Kidney epithelial cell (primary cell): ENCODE measurements around the gene BHMT. TPM values are rescaled to one million over a fixed set of nuclear protein-coding genes. Genes with fewer than 3 reads are reported as not detected.

Experiments
- DNase-seq: peaks from one replicate; pipeline ENCODE4 v3.0.0-alpha.2; 2010; ENCODE audit warnings: low read depth
- H3K27me3 ChIP-seq: 2 replicates; pipeline ENCODE4 v1.6.0; 2011; ENCODE audit warnings: low read length; ENCODE audit not compliant: control insufficient read depth, insufficient read depth
- H3K36me3 ChIP-seq: 2 replicates; pipeline ENCODE4 v1.5.1; 2011; ENCODE audit warnings: low read length; ENCODE audit not compliant: control insufficient read depth, insufficient read depth
- H3K4me3 ChIP-seq: 2 replicates; pipeline ENCODE4 v1.5.1; 2011; ENCODE audit warnings: low read depth, mild to moderate bottlenecking, control low read depth, low read length
- total RNA-seq: library from RNA; depleted of rRNA; stranded (reverse); fragments of >200 nt; gene quantifications from 2 replicates; pipeline ENCODE4 v1.2.3, GENCODE V29; 2015
- TF ChIP-seq, protein P1 (sequence below): IDR thresholded peaks from 2 replicates; pipeline ENCODE4 v1.5.1; 2011; ENCODE audit warnings: mild to moderate bottlenecking, moderate library complexity, low read length, control low read depth, inconsistent platforms; ENCODE audit not compliant: insufficient read depth, poor library complexity, severe bottlenecking

The BHMT gene
- total RNA-seq, 1 donor from 2014 or later = 0.88 TPM

GRCh38 chr5:79120221-79120620 lies 8.6 kb downstream of the BHMT start:
- DNase-seq = peak; percentile 28
- TF ChIP-seq, protein P1, sequence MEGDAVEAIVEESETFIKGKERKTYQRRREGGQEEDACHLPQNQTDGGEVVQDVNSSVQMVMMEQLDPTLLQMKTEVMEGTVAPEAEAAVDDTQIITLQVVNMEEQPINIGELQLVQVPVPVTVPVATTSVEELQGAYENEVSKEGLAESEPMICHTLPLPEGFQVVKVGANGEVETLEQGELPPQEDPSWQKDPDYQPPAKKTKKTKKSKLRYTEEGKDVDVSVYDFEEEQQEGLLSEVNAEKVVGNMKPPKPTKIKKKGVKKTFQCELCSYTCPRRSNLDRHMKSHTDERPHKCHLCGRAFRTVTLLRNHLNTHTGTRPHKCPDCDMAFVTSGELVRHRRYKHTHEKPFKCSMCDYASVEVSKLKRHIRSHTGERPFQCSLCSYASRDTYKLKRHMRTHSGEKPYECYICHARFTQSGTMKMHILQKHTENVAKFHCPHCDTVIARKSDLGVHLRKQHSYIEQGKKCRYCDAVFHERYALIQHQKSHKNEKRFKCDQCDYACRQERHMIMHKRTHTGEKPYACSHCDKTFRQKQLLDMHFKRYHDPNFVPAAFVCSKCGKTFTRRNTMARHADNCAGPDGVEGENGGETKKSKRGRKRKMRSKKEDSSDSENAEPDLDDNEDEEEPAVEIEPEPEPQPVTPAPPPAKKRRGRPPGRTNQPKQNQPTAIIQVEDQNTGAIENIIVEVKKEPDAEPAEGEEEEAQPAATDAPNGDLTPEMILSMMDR = no peak
- Histone ChIP-seq H3K27me3 (no peaks in the 10 kb centered on the region), H3K4me3 (no peak overlapping the region), H3K36me3 (no peaks in the 10 kb centered on the region)

- TF ChIP-seq, protein P1 = no peak
- H3K4me3 ChIP-seq = no peak overlapping the region
- H3K27me3 ChIP-seq = no peaks in the 10 kb centered on the region
- DNase-seq = no peak
- no peaks in the 10 kb centered on the region for H3K36me3 ChIP-seq
These were observed 11.4 kb downstream of the BHMT start for GRCh38 chr5:79122973-79123372.

DNA sequence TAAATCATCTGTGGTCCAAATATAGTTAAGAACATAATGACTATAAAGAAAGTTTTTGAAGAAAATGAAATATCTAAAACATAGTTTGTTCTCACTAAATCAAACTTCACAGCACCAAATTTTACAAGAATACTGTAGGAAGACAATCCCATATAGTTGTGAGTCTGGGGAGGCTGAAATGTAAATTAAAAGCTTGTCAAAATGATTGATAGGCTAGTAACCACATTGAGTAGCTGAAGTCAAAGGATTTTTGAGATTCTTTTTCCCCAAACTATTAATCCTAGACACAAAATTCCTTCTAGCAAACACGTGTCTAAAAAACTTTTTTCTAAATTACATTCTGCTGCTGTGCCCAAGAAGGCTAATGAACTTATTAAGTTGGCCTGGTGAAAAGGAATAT lies 13.0 kb downstream of the BHMT start:
- TF ChIP-seq, protein P1 = no peak
- Histone ChIP-seq H3K4me3 (no peak overlapping the region), H3K27me3 (no peaks in the 10 kb centered on the region), H3K36me3 (no peaks in the 10 kb centered on the region)
- no peak for DNase-seq

- Histone ChIP-seq H3K36me3 (no peaks in the 10 kb centered on the region), H3K27me3 (no peaks in the 10 kb centered on the region), H3K4me3 (no peak overlapping the region)
- DNase-seq = no peak
- TF ChIP-seq, protein P1 = no peak
These were observed 19.2 kb downstream of the BHMT start for GRCh38 chr5:79130781-79131180.

- peak overlapping the region; percentile 16 for H3K4me3 ChIP-seq
- TF ChIP-seq, protein P1 = no peak
- no peaks in the 10 kb centered on the region for H3K36me3 ChIP-seq
- peak; percentile 14 for DNase-seq
- no peaks in the 10 kb centered on the region for H3K27me3 ChIP-seq
These were observed 21.6 kb downstream of the BHMT start for GRCh38 chr5:79133121-79133656.
